Panc1 (cell line): ENCODE results near the gene METTL24. TPM values are rescaled to one million over a fixed set of nuclear protein-coding genes. Genes with fewer than 3 reads are reported as not detected.
"Not testable (repeated sequence)": the region's sequence is repeated elsewhere in the genome, so short reads cannot be mapped to it uniquely, and the experiment has no call there.

ENCODE experiments used
- ATAC-seq: fragments of 200-7000 bp; cut with Tn5 transposase; 2 replicates; pipeline ENCODE4 v1.9.1; 2020; ENCODE audit warnings: mild to moderate bottlenecking, moderate library complexity
- BruUV-seq: library from RNA; stranded (reverse); fragments of 400-500 nt; replicated peaks from 2 replicates; lab custom pipeline; 2021; lab: Mats Ljungman, UMichigan
- CTCF ChIA-PET: fragments of 300-600 bp; sonication (Branson Sonifier 250); formaldehyde crosslinking; loops from one replicate; lab custom pipeline; 2022; ENCODE audit warnings: antibody characterized with exemption; lab: Charles Lee
- POLR2A ChIA-PET: fragments of 300-600 bp; sonication (Branson Sonifier 250); formaldehyde crosslinking; loops from one replicate; lab custom pipeline; 2022; ENCODE audit warnings: antibody characterized with exemption; lab: Charles Lee
- DNase-seq: peaks from one replicate; pipeline ENCODE4 v3.0.0-alpha.2; 2010; ENCODE audit warnings: low read depth, low spot score
- H3K27ac ChIP-seq: 2 replicates; pipeline ENCODE4 v1.5.1; 2011; ENCODE audit warnings: mild to moderate bottlenecking, low read length, inconsistent platforms
- H3K27me3 ChIP-seq: fragments of 200-500 bp; sonication (Bioruptor generic); 2 replicates; pipeline ENCODE4 v1.6.0; 2014; ENCODE audit warnings: low read length, inconsistent platforms; ENCODE audit not compliant: control insufficient read depth, insufficient read depth
- H3K36me3 ChIP-seq: fragments of 200-500 bp; sonication (Bioruptor generic); 2 replicates; pipeline ENCODE4 v1.5.1; 2014; ENCODE audit warnings: inconsistent platforms, mild to moderate bottlenecking, low read length, moderate library complexity; ENCODE audit not compliant: control insufficient read depth, insufficient read depth
- H3K4me1 ChIP-seq: 2 replicates; pipeline ENCODE4 v1.5.1; 2011; ENCODE audit warnings: inconsistent platforms, mild to moderate bottlenecking, low read length, moderate library complexity; ENCODE audit not compliant: control insufficient read depth, insufficient read depth
- H3K4me3 ChIP-seq, 2 experiments: 2 replicates each; pipeline ENCODE4 v1.5.1; 2011 to 2012; ENCODE audit warnings: low read depth in 2 of 2, low read length in 2 of 2, mild to moderate bottlenecking in 2 of 2, inconsistent platforms in 1 of 2, moderate library complexity in 1 of 2
- H3K9me3 ChIP-seq: fragments of 200-500 bp; sonication (Bioruptor generic); 2 replicates; pipeline ENCODE4 v1.5.1; 2014; ENCODE audit warnings: low read depth, mild to moderate bottlenecking, inconsistent platforms, low read length, moderate library complexity; ENCODE audit not compliant: control insufficient read depth, insufficient read depth
- POLR2AphosphoS5 ChIP-seq: IDR thresholded peaks from 2 replicates; pipeline ENCODE4 v1.6.1; 2012; ENCODE audit warnings: mild to moderate bottlenecking, low read depth, low read length, moderate library complexity
- SIN3A ChIP-seq: IDR thresholded peaks from 2 replicates; pipeline ENCODE4 v1.6.1; 2012; ENCODE audit warnings: low read depth, mild to moderate bottlenecking, low read length, moderate library complexity, borderline replicate concordance; ENCODE audit not compliant: insufficient read depth
- TCF7L2 ChIP-seq: IDR thresholded peaks from 2 replicates; pipeline ENCODE4 v1.6.1; 2011; ENCODE audit warnings: mild to moderate bottlenecking, low read depth, low read length, inconsistent platforms
- in situ Hi-C: cut with HindIII; loops from 2 replicates; pipeline ENCODE4 v1.10.0; 2016; ENCODE audit warnings: low sequenced_read_pairs, low pct_unique_long_range_greater_than_20kb
- intact Hi-C: fragments of 100-400 bp; cut with micrococcal nuclease; formaldehyde crosslinking; loops from one replicate; pipeline ENCODE4 v1.10.0; 2022; ENCODE audit not compliant: unreplicated experiment
- total RNA-seq: library from RNA; stranded (reverse); gene quantifications from one replicate; pipeline ENCODE4 v1.2.1, GENCODE V29; 2021; ENCODE audit not compliant: unreplicated experiment
- TF ChIP-seq, protein P1 (sequence below): fragments of 450-650 bp; IDR thresholded peaks from 2 replicates; pipeline ENCODE4 v1.5.1; 2017; ENCODE audit warnings: mild to moderate bottlenecking
- TF ChIP-seq, protein P2 (sequence below), 2 experiments: IDR thresholded peaks; 2 replicates each; pipeline ENCODE4 v1.6.1; 2011 to 2012; ENCODE audit warnings: low read depth in 2 of 2, control low read depth in 1 of 2, low read length in 1 of 2, mild to moderate bottlenecking in 1 of 2, moderate library complexity in 1 of 2; ENCODE audit not compliant: insufficient read depth in 1 of 2

The METTL24 gene
- total RNA-seq, 1 experiment from 2014 or later = not detected

DNA sequence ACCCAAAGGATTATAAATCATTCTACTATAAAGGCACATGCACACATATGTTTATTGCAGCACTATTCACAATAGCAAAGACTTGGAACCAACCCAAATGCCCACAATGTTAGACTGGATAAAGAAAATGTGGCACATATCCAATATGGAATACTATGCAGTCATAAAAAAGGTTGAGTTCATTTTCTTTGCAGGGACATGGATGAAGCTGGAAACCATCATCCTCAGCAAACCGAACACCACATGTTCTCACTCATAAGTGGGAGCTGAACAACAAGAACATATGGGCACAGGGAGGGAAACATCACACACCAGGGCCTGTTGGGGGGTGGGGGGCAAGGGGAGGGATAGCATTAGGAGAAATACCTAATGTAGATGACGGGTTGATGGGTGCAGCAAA, 52.3 kb downstream of the METTL24 start:
- H3K4me1 ChIP-seq, ATAC-seq, H3K27me3 ChIP-seq, H3K4me3 ChIP-seq, H3K36me3 ChIP-seq, POLR2A ChIA-PET, BruUV-seq, DNase-seq, H3K9me3 ChIP-seq, H3K27ac ChIP-seq, in situ Hi-C loops, CTCF ChIA-PET, intact Hi-C loops: not testable (repeated sequence)

DNA sequence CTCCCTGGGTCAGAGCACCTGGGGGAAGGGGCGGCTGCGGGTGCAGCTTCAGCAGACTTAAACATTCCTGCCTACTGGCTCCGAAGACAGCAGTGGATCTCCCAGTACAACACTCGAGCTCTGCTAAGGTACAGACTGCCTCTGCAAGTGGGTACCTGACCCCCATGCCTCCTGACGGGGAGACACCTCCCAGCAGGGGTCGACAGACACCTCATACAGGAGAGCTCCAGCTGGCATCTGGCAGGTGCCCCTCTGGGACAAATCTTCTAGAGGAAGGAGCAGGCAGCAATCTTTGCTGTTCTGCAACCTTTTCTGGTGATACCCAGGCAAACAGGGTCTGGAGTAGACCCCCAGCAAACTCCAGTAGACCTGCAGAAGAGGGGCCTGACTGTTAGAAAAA, 54.5 kb downstream of the METTL24 start:
- H3K36me3 ChIP-seq, POLR2A ChIA-PET, CTCF ChIA-PET, ATAC-seq, H3K27ac ChIP-seq, H3K9me3 ChIP-seq, intact Hi-C loops, H3K4me1 ChIP-seq, BruUV-seq, in situ Hi-C loops, H3K4me3 ChIP-seq, DNase-seq: not testable (repeated sequence)
- H3K27me3 ChIP-seq = peaks cover 11% of the 10 kb centered on the region

DNA sequence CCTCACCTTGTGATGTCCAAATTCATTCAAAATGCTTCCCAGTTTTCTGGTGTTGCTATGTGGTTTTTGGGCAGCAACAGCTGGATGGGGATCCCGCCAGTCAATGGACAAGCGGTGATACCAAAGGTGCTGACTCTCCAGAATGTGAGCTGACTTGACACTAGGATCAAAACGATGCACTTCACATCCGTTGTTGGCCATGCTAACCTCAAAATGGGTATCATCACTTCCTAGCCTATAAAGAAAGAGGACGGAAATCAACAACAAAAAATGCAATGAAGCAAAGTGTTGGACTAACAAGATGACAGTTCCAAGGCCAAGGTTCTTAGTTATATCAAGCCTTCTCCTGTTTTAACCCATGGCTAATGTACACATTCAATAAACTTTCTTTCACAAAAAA, 59.2 kb downstream of the METTL24 start:
- ATAC-seq = no peak
- H3K9me3 ChIP-seq = no peaks in the 10 kb centered on the region
- H3K4me1 ChIP-seq = no peaks in the 10 kb centered on the region
- in situ Hi-C loops = loop anchor here (5.0 kb wide), 1 partner anchor 68 kb away; no protein-coding TSS in a partner anchor
- peaks cover 46% of the 10 kb centered on the region for H3K27me3 ChIP-seq
- H3K27ac ChIP-seq = no peak overlapping the region
- TF ChIP-seq SIN3A = no peak
- TF ChIP-seq POLR2AphosphoS5 = no peak
- TF ChIP-seq, protein P1, sequence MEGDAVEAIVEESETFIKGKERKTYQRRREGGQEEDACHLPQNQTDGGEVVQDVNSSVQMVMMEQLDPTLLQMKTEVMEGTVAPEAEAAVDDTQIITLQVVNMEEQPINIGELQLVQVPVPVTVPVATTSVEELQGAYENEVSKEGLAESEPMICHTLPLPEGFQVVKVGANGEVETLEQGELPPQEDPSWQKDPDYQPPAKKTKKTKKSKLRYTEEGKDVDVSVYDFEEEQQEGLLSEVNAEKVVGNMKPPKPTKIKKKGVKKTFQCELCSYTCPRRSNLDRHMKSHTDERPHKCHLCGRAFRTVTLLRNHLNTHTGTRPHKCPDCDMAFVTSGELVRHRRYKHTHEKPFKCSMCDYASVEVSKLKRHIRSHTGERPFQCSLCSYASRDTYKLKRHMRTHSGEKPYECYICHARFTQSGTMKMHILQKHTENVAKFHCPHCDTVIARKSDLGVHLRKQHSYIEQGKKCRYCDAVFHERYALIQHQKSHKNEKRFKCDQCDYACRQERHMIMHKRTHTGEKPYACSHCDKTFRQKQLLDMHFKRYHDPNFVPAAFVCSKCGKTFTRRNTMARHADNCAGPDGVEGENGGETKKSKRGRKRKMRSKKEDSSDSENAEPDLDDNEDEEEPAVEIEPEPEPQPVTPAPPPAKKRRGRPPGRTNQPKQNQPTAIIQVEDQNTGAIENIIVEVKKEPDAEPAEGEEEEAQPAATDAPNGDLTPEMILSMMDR = no peak
- no peak for DNase-seq
- H3K36me3 ChIP-seq = no peaks in the 10 kb centered on the region
- POLR2A ChIA-PET = no interaction called here
- CTCF ChIA-PET = no interaction called here
- intact Hi-C loops = no loop called here
- no TSS peak for BruUV-seq
- H3K4me3 ChIP-seq = no peak overlapping the region

DNA sequence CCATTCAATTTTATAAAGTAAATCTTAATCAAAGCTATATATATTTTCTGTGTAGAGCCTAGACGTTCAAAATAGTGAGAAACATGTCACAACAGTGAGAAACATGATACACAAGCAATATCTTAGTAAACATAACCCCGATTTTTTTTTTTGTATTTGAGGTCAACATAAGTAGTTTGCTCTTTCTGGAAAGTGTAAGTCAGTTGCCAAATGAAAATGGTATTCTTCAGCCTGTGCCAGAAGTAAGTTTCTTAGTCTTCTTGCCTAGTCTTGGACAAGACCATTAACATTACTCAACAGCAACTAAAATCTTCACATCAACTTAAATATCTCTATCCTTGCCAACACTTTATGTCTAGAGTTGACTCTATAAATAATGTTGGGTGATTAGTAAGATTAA, 59.7 kb downstream of the METTL24 start:
- intact Hi-C loops = no loop called here
- Histone ChIP-seq H3K4me1 (no peaks in the 10 kb centered on the region), H3K27me3 (peaks cover 49% of the 10 kb centered on the region), H3K27ac (no peak overlapping the region), H3K9me3 (no peaks in the 10 kb centered on the region), H3K4me3 (no peak overlapping the region), H3K36me3 (no peaks in the 10 kb centered on the region)
- in situ Hi-C loops = loop anchor here (5.0 kb wide), 1 partner anchor 69 kb away; no protein-coding TSS in a partner anchor
- ChIA-PET CTCF (no interaction called here), POLR2A (no interaction called here)
- DNase-seq (no peak), ATAC-seq (no peak)
- no TSS peak for BruUV-seq
- TF ChIP-seq, protein P2, sequence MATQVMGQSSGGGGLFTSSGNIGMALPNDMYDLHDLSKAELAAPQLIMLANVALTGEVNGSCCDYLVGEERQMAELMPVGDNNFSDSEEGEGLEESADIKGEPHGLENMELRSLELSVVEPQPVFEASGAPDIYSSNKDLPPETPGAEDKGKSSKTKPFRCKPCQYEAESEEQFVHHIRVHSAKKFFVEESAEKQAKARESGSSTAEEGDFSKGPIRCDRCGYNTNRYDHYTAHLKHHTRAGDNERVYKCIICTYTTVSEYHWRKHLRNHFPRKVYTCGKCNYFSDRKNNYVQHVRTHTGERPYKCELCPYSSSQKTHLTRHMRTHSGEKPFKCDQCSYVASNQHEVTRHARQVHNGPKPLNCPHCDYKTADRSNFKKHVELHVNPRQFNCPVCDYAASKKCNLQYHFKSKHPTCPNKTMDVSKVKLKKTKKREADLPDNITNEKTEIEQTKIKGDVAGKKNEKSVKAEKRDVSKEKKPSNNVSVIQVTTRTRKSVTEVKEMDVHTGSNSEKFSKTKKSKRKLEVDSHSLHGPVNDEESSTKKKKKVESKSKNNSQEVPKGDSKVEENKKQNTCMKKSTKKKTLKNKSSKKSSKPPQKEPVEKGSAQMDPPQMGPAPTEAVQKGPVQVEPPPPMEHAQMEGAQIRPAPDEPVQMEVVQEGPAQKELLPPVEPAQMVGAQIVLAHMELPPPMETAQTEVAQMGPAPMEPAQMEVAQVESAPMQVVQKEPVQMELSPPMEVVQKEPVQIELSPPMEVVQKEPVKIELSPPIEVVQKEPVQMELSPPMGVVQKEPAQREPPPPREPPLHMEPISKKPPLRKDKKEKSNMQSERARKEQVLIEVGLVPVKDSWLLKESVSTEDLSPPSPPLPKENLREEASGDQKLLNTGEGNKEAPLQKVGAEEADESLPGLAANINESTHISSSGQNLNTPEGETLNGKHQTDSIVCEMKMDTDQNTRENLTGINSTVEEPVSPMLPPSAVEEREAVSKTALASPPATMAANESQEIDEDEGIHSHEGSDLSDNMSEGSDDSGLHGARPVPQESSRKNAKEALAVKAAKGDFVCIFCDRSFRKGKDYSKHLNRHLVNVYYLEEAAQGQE (IDR thresholded peaks at IDR 0.05; ENCODE audit: insufficient read depth in 1 of 2, low read depth in 2 of 2, low read length in 1 of 2) = no peak
- TF ChIP-seq TCF7L2 (no peak), SIN3A (no peak), POLR2AphosphoS5 (no peak)
- TF ChIP-seq, protein P1 = no peak
